Naive thymus-derived CD4-positive, alpha-beta T cell (primary cell): Measurements from ENCODE around the gene FPR1. TPM values are rescaled to one million over a fixed set of nuclear protein-coding genes. Genes with fewer than 3 reads are reported as not detected.

Experiments used
- ATAC-seq: fragments of 150-1000 bp; cut with Tn5 transposase; 2 replicates; pipeline ENCODE4 v1.10.0; 2021; ENCODE audit warnings: mild to moderate bottlenecking, moderate library complexity
- CTCF ChIA-PET: fragments of 350-600 bp; sonication (Branson Sonifier 250); formaldehyde crosslinking; loops from one replicate; lab custom pipeline; 2021; ENCODE audit warnings: antibody characterized with exemption; lab: Charles Lee
- POLR2A ChIA-PET: fragments of 350-600 bp; sonication (Branson Sonifier 250); formaldehyde crosslinking; loops from one replicate; lab custom pipeline; 2021; ENCODE audit warnings: antibody characterized with exemption, inconsistent platforms; lab: Charles Lee
- DNase-seq, 9 donors: peaks; one replicate each; pipeline versions ENCODE4 v3.0.0 to v3.0.0-alpha.2; 2020 to 2022; ENCODE audit warnings: mixed read lengths in 1 of 9
- H3K27ac ChIP-seq: one replicate; pipeline ENCODE4 v1.7.0; 2013; ENCODE audit warnings: mild to moderate bottlenecking, low read depth, low read length, moderate library complexity
- H3K27me3 ChIP-seq, 2 donors: one replicate each; pipeline ENCODE4 v1.7.0; 2013; ENCODE audit warnings: low read length in 2 of 2, mild to moderate bottlenecking in 2 of 2, moderate library complexity in 2 of 2; ENCODE audit not compliant: control insufficient read depth in 2 of 2, insufficient read depth in 2 of 2
- H3K36me3 ChIP-seq, 3 experiments: 1 replicate in 2 of 3; 2 replicates in 1 of 3; pipeline ENCODE4 v1.7.0; 2013; ENCODE audit warnings: low read length in 3 of 3, mild to moderate bottlenecking in 3 of 3, moderate library complexity in 1 of 3; ENCODE audit not compliant: insufficient read depth in 3 of 3, control insufficient read depth in 2 of 3
- H3K4me1 ChIP-seq, 2 donors: one replicate each; pipeline ENCODE4 v1.7.0; 2013; ENCODE audit warnings: low read length in 2 of 2, mild to moderate bottlenecking in 2 of 2, moderate library complexity in 1 of 2; ENCODE audit not compliant: control insufficient read depth in 2 of 2, insufficient read depth in 2 of 2
- H3K4me3 ChIP-seq: 2 replicates; pipeline ENCODE4 v1.7.0; 2013; ENCODE audit warnings: mild to moderate bottlenecking, low read length
- H3K9me3 ChIP-seq, 3 experiments: 1 replicate in 2 of 3; 2 replicates in 1 of 3; pipeline ENCODE4 v1.7.0; 2013; ENCODE audit warnings: low read length in 3 of 3; ENCODE audit not compliant: control insufficient read depth in 2 of 3
- H3K27ac Mint-ChIP-seq, 9 donors: one replicate each; pipeline ENCODE4 v1.8.0; 2020 to 2022; ENCODE audit warnings: mixed read lengths in 9 of 9, mild to moderate bottlenecking in 8 of 9, moderate library complexity in 5 of 9, inconsistent platforms in 2 of 9
- H3K27me3 Mint-ChIP-seq, 5 donors: one replicate each; pipeline ENCODE4 v1.8.0; 2021 to 2022; ENCODE audit warnings: mixed read lengths in 5 of 5, mild to moderate bottlenecking in 1 of 5
- H3K36me3 Mint-ChIP-seq, 5 donors: one replicate each; pipeline ENCODE4 v1.8.0; 2020 to 2022; ENCODE audit warnings: mixed read lengths in 5 of 5, mild to moderate bottlenecking in 3 of 5, inconsistent platforms in 1 of 5
- H3K4me1 Mint-ChIP-seq, 7 donors: one replicate each; pipeline ENCODE4 v1.8.0; 2020 to 2022; ENCODE audit warnings: mixed read lengths in 7 of 7, mild to moderate bottlenecking in 3 of 7, inconsistent platforms in 1 of 7
- H3K4me3 Mint-ChIP-seq, 10 donors: one replicate each; pipeline ENCODE4 v1.8.0; 2020 to 2022; ENCODE audit warnings: mild to moderate bottlenecking in 10 of 10, mixed read lengths in 10 of 10, moderate library complexity in 6 of 10, inconsistent platforms in 2 of 10
- H3K9me3 Mint-ChIP-seq, 11 donors: one replicate each; pipeline ENCODE4 v1.8.0; 2020 to 2022; ENCODE audit warnings: mixed read lengths in 11 of 11, mild to moderate bottlenecking in 4 of 11, inconsistent platforms in 1 of 11, moderate library complexity in 1 of 11
- intact Hi-C, 2 donors: fragments of 100-400 bp; cut with micrococcal nuclease; formaldehyde crosslinking; loops; one replicate each; pipeline ENCODE4 v1.15.1; 2023
- polyA plus RNA-seq, 2 donors: library from polyadenylated mRNA; unstranded; fragments of 300-500 nt; fragmentation: Illumina TruSeq; gene quantifications; one replicate each; pipeline ENCODE4 v1.2.3, GENCODE V29; 2021
- total RNA-seq, 6 experiments: library from RNA in 5 of 6; stranded (reverse) in 5 of 6; gene quantifications; 1 replicate in 5 of 6; 2 replicates in 1 of 6; pipeline ENCODE4 v1.2.3 and lab custom pipeline; 2021 to 2026

Gene FPR1
- total and polyA plus RNA-seq, 7 experiments from 2014 or later, result 0.24 to 68.2 (median 0.38) TPM; not detected in 1

DNA sequence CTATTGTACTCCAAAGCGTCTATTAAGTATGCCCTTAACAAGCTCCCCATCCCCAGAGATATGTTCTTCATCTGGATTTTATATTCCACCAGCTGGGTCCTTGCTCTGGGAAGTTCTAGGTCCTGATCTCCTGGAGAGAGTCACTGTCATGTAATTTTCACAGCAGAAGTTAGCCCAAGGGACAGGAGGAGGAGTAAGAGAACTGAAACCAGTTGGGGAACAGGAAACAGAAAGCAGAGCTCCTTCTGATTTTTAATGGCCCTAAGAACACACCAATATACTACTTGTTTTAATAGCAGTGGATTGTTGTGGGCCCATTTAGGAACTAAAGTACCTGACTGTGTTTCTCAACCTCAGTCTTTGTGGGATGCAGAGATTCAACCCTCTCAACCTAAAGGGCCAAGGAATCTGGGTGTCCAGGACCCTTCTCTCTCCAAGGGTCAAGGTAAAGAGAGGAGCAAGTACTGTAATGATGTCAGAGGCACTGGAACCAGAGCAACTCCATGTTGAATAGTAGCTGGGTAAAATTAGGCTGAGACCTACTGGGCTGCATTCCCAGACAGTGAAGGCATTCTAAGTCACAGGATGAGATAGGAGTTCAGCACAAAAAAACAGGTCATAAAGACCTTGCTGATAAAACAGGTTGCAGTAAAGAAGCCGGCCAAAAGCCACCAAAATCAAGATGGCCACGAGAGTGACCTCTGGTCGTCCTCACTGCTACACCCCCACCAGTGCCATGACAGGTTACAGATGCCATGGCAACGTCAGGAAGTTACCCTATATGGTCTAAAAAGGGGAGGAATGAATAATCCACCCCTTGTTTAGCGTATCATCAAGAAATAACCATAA lies 35.2 kb upstream of the FPR1 start:
- Mint-ChIP-seq H3K4me3 (no peak overlapping the region), H3K36me3 (peaks cover 0 to 1% (median 0%) of the 10 kb centered on the region in 5 donors), H3K27me3 (peaks cover 0 to 17% (median 10%) of the 10 kb centered on the region in 5 donors), H3K27ac (no peak overlapping the region), H3K9me3 (peaks cover 0 to 13% (median 6%) of the 10 kb centered on the region in 11 donors), H3K4me1 (peaks cover 0 to 2% (median 0%) of the 10 kb centered on the region in 7 donors)
- H3K4me1 ChIP-seq, result no peaks in the 10 kb centered on the region
- intact Hi-C loops, result no loop called here
- no peaks in the 10 kb centered on the region for H3K9me3 ChIP-seq
- H3K27me3 ChIP-seq, result no peaks in the 10 kb centered on the region
- POLR2A ChIA-PET, result no interaction called here
- no peak overlapping the region for H3K4me3 ChIP-seq
- ATAC-seq (no peak), DNase-seq (no peak)
- CTCF ChIA-PET, result no interaction called here
- no peaks in the 10 kb centered on the region for H3K36me3 ChIP-seq
- no peak overlapping the region for H3K27ac ChIP-seq

DNA sequence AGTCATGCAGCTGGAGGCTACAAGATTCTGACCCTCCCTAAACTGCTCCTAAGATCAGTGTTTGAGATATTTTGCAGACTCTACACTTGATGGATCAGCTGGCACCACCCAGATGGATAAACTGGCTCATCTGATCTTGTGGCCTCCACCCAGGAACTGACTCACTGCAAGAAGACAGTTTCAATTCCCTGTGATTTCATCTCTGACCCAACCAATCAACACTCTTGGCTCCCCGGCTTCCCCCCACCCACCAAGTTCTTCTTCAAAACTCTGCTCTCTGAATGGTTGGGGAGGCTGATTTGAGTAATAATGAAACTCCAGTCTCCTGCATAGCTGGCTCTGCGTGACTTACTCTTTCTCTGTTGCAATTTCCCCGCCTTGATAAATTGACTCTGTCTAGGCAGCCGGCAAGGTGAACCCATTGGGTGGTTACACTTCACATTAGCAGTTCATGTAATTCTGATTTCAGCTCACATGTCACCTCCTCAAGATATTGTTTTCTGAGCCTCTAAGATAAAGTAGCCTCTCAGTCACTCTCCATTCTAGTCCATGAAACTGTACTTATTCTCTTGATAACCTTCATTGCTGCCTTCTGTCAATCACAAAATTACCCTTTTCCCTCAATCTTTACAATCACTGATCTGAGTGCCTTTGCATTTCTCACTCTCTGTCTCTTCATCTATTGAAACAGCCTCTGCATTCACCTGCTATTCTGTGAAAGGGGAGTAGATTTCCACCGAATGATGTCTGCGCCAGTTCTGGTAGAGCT lies 33.4 kb upstream of the FPR1 start:
- no peaks in the 10 kb centered on the region for H3K36me3 ChIP-seq
- intact Hi-C loops, result no loop called here
- DNase-seq (peak in 1 of 9 donors; percentile 26), ATAC-seq (peak; percentile 91)
- H3K4me1 ChIP-seq, result no peaks in the 10 kb centered on the region
- no peaks in the 10 kb centered on the region for H3K9me3 ChIP-seq
- no peaks in the 10 kb centered on the region for H3K27me3 ChIP-seq
- no peak overlapping the region for H3K27ac ChIP-seq
- ChIA-PET CTCF (no interaction called here), POLR2A (no interaction called here)
- H3K4me3 Mint-ChIP-seq, result no peak overlapping the region
- H3K36me3 Mint-ChIP-seq, result peaks cover 0 to 1% (median 0%) of the 10 kb centered on the region in 5 donors
- H3K4me1 Mint-ChIP-seq, result peaks cover 0 to 2% (median 0%) of the 10 kb centered on the region in 7 donors
- H3K9me3 Mint-ChIP-seq, result peaks cover 0 to 9% (median 5%) of the 10 kb centered on the region in 11 donors
- H3K4me3 ChIP-seq, result no peak overlapping the region
- no peak overlapping the region for H3K27ac Mint-ChIP-seq
- peaks cover 0 to 30% (median 13%) of the 10 kb centered on the region in 5 donors for H3K27me3 Mint-ChIP-seq

DNA sequence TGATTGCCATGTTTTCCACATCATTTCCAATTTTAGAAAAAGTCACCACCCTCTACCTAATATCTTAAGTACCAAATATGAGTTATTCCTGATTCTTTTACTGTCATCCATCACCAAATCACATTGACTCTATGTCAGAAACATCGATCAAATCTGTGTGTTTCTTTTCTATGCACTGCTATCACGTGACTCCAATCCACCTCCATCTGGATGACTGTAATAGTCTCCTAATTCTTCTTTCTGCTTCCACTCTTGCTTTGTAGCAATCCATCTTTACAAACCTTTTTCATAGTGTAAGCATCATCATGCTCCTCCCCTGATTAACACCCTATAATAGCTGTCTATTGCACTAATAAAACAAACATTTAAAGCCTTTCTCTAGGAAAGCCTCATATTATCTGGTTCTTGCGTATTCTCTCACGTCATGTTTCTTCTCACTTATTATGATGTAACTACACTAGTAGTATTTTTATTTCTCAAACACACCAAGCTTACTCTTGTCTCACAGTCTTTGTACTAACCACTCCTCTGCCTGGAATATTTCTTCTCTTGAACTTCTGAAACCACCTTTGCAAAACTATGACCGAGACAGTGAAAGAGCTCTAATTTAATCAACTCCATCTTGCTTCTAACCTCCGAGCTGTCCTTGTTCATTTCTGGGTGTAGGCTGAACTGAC lies 32.6 kb upstream of the FPR1 start:
- intact Hi-C loops, result no loop called here
- ChIA-PET POLR2A (no interaction called here), CTCF (no interaction called here)
- no peaks in the 10 kb centered on the region for H3K9me3 ChIP-seq
- no peak overlapping the region for H3K27ac ChIP-seq
- ATAC-seq, result no peak
- Mint-ChIP-seq H3K4me3 (no peak overlapping the region), H3K9me3 (peaks cover 0 to 9% (median 4%) of the 10 kb centered on the region in 11 donors), H3K4me1 (peaks cover 0 to 2% (median 0%) of the 10 kb centered on the region in 7 donors), H3K36me3 (peaks cover 0 to 1% (median 0%) of the 10 kb centered on the region in 5 donors), H3K27ac (no peak overlapping the region), H3K27me3 (peaks cover 2 to 33% (median 19%) of the 10 kb centered on the region in 5 donors)
- no peaks in the 10 kb centered on the region for H3K4me1 ChIP-seq
- H3K27me3 ChIP-seq, result no peaks in the 10 kb centered on the region
- no peak overlapping the region for H3K4me3 ChIP-seq
- H3K36me3 ChIP-seq, result no peaks in the 10 kb centered on the region
- no peak for DNase-seq

DNA sequence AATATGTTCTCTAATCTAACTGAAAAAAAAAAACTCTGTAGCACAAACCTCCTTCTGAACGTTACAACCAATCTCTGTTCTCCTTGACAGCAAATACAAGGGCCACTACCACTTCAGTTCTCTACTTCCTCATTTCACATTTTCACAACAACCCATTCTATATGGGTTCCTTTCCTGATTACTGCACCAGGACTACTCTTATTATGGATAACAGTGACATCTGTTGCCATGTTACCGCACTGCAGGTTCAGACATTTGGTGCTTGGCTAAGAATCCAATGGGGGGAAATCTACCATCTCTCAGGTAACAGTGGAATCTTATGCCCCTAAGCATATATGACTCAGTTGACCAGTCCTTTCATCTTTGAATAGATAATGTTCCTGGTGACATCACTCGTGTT lies 31.7 kb upstream of the FPR1 start:
- intact Hi-C loops, result no loop called here

DNA sequence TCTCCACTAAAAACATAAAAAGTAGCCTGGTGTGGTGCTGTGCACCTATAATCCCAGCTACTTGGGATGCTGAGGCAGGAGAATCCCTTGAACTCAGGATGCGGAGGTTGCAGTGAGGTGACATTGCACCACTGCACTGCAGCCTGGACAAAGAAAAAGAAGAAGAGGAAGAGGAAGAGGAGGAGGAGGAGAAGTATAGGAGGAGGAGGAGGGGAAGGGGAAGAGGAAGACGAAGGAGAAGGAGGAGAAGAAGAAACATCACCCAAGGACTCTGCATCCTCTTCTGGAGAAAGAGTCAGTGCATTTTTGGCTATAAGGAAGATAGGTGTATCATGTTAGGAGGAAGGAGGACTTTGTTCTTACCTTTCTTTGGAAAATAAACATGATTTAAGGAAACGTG lies 30.3 kb upstream of the FPR1 start:
- Histone ChIP-seq H3K27ac (no peak overlapping the region), H3K27me3 (peaks cover 0 to 5% of the 10 kb centered on the region in 2 donors), H3K36me3 (no peaks in the 10 kb centered on the region), H3K4me3 (no peak overlapping the region), H3K9me3 (no peaks in the 10 kb centered on the region), H3K4me1 (no peaks in the 10 kb centered on the region)
- DNase-seq (no peak), ATAC-seq (no peak)
- H3K4me1 Mint-ChIP-seq, result peaks cover 0 to 7% (median 0%) of the 10 kb centered on the region in 7 donors
- ChIA-PET CTCF (no interaction called here), POLR2A (no interaction called here)
- no peaks in the 10 kb centered on the region for H3K36me3 Mint-ChIP-seq
- intact Hi-C loops, result no loop called here
- no peak overlapping the region for H3K4me3 Mint-ChIP-seq
- peaks cover 8 to 35% (median 32%) of the 10 kb centered on the region in 5 donors for H3K27me3 Mint-ChIP-seq
- no peak overlapping the region for H3K27ac Mint-ChIP-seq
- peaks cover 0 to 1% (median 0%) of the 10 kb centered on the region in 11 donors for H3K9me3 Mint-ChIP-seq

More for the DNA sequence above, 31.7 kb upstream of the FPR1 start:
- Histone ChIP-seq H3K27ac (no peak overlapping the region), H3K36me3 (no peaks in the 10 kb centered on the region), H3K4me1 (no peaks in the 10 kb centered on the region), H3K4me3 (no peak overlapping the region), H3K27me3 (peaks cover 0 to under 1% of the 10 kb centered on the region in 2 donors), H3K9me3 (no peaks in the 10 kb centered on the region)
- ChIA-PET POLR2A (no interaction called here), CTCF (no interaction called here)
- Mint-ChIP-seq H3K9me3 (peaks cover 0 to 8% (median 2%) of the 10 kb centered on the region in 11 donors), H3K4me1 (peaks cover 0 to 3% (median 0%) of the 10 kb centered on the region in 7 donors), H3K4me3 (no peak overlapping the region), H3K27me3 (peaks cover 2 to 33% (median 25%) of the 10 kb centered on the region in 5 donors), H3K27ac (no peak overlapping the region), H3K36me3 (peaks cover 0 to 1% (median 0%) of the 10 kb centered on the region in 5 donors)
- ATAC-seq (peak; percentile 57), DNase-seq (no peak)

DNA sequence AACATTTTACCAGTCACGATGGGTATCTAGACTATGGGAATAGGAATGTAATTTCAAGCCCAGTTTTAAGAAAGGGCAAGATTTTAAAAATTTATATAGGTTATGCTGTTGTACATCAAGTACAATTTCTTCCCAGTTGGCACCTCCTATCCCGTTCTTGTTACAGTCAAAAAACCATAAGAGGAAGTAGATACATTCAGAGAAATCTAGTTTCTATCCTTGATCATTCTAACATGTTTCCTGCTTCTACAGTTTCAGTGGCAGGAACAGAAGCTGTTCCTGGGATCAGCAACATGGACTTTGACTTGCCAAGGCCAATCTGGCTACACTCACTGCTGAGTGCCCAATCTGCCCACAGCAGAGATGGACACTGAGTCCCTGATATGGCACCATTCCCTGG lies 28.6 kb upstream of the FPR1 start:
- no peak for DNase-seq
- ChIA-PET POLR2A (interaction anchor here (0.5 kb wide), 1 partner anchor 1917 kb away, joined by 3 read pairs; no protein-coding TSS in a partner anchor), CTCF (no interaction called here)
- Histone ChIP-seq H3K4me1 (no peaks in the 10 kb centered on the region), H3K27ac (no peak overlapping the region), H3K9me3 (no peaks in the 10 kb centered on the region), H3K4me3 (no peak overlapping the region), H3K36me3 (no peaks in the 10 kb centered on the region), H3K27me3 (peaks cover 0 to 8% of the 10 kb centered on the region in 2 donors)
- intact Hi-C loops, result no loop called here
- no peak overlapping the region for H3K27ac Mint-ChIP-seq
- peaks cover 13 to 49% (median 49%) of the 10 kb centered on the region in 5 donors for H3K27me3 Mint-ChIP-seq
- peaks cover 0 to 7% (median 0%) of the 10 kb centered on the region in 7 donors for H3K4me1 Mint-ChIP-seq
- no peak overlapping the region for H3K4me3 Mint-ChIP-seq
- peaks cover 0 to 2% (median 0%) of the 10 kb centered on the region in 11 donors for H3K9me3 Mint-ChIP-seq
- no peaks in the 10 kb centered on the region for H3K36me3 Mint-ChIP-seq
- ATAC-seq, result no peak
